Cortex of kidney (tissue), 1 donor: ENCODE measurements around the gene NUDCD3.

Experiments used
- DNase-seq: peaks from one replicate; lab custom pipeline; 2025; lab: John Stamatoyannopoulos, UW

NUDCD3 gene

GRCh38 chr7:44382459-44383265 is 107.8 kb downstream of the NUDCD3 start:
- no peak for DNase-seq

GRCh38 chr7:44381494-44382220 is 108.8 kb downstream of the NUDCD3 start:
- DNase-seq: no peak

DNA sequence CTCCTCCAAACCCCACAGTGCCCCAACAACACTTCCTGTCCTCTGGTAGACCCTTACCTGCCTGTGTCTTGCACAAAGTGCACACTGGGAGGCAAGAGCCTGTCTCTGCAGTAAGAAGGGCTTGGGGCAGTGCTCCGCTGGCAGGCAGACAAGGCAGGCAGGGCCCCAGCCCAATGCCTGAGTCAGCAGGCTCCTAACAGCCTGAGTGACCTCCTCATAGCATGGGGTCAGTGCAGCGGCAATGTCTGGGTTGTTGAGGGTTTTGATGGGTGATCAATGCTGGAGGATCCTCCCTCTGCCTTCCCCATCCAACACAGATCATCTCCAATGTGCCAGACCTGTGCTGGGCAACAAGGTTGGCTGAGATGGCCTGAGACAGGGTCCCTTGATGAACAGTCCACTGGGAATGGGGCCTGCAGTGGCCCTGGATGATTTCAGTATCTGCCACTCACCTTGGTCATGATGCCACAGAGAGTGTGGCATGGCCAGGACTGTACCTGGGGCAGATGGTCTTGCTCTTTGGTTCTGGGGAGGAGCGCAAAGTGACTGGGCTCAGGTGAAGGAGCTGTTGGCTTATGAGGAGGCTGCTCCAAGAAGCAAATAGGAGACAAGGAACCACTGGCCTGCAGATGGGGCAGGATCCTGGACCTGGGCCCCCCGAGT is 109.5 kb downstream of the NUDCD3 start:
- DNase-seq: no peak

GRCh38 chr7:44380189-44380830 is 110.1 kb downstream of the NUDCD3 start:
- no peak for DNase-seq

DNA sequence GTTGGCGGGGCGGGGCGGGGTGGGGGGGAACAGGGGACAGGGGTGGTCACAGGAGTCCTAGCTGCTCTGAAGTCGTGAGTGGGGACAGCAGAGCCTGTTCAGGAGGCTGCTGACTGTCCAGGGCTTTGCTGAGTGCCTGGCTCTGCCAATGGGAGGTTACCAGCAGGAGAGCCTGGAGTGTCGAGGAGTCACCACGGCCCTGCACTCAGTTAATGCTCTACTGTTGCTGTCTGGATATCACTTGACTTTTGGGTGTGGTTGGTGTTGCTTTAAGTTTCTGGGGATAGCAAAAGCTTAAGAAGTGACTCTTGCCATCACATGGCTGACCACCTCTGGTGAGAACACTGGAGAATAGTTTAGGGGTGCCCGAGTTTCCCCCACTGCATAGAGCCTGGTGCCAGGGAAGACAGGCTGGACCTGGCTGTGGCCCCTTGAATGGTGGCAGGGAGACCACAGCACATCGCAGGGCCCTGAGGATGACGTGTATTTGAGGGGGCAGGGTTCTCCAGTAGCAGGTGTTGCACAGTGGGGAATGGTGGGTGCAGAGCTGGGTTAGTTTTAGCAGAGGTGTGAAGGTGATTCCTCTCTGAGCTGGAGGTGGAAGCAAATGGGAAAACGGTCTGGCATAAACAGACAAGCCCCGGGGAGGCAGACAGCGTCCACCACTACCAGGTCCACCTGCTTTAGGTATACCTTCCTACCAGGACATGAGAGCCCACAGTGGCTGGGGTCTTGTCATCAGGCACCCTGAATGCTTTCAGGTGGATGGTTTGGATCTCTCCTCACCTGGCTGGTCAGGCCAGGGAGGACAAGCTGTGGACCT is 110.9 kb downstream of the NUDCD3 start:
- no peak for DNase-seq

DNA sequence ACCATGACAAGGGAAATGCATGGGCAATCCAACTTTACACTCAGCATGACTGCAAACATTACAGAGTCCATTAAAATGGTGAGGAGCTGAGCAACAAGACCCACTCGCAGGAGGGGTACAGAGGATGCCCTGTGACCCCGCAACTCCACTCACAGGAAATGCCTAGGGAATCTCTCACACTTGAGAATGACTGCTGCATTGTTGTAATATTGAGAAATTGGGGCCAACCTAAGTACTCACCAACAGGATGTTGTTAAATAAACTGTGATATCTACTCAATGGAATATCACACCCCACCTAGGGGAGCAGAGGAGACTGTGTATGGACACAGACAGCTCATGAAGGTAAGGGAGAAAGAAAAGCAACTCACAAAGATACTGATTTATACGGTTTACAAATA is 111.7 kb downstream of the NUDCD3 start:
- DNase-seq: no peak

DNA sequence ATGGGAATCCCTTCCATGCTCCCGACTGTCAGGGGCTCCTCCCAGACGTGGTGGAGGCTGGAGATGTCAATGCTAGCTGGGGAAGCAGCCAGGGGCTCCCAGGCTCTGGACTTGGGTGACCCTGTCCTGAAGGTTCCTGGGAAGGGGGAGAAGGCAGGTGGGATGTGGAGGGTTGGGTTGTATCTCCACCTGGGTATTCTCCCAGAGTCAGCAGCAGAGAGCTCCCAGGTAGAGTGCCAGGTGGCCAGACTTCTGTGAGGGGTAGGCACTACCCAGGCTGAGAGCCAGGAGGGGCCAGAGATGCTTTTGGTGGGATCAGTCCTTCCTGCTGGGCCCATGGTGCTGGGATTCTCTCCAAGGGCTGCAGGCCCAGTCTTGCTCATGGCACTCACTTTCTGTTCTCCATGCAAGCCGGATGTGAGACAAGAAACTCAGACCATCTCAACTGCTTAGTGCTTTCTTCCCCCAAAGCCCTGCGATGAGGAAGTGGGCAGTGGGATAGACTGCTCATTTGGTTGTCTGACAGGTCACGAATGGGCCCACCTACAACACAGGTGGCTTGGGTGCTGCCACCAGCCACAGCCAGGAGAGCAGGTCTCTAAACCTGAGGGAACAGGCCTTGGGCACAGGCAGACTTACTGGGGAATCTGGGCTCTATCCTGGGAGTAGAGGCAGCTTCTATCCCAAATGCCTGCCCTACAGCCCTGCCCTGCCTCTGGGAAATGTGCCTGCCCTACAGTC is 112.6 kb downstream of the NUDCD3 start:
- DNase-seq: no peak

DNA sequence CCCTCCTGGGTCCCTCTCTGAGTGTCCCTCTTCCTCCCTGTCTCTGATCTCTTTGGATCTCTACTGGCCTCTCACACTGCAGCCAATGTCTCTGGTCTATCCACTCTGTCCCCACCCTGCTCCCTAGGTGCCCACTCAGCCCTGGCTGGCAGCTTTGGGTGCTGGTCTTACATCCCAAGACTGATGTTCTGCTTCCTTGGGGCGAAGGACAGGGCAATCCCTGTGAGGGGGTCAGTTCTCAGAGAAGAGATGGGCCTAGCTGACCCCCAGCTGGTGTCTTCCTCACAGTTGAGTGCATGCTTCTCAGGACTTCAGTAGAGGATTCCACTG is 113.4 kb downstream of the NUDCD3 start:
- DNase-seq: no peak

GRCh38 chr7:44376429-44377133 is 113.9 kb downstream of the NUDCD3 start:
- DNase-seq: no peak

DNA sequence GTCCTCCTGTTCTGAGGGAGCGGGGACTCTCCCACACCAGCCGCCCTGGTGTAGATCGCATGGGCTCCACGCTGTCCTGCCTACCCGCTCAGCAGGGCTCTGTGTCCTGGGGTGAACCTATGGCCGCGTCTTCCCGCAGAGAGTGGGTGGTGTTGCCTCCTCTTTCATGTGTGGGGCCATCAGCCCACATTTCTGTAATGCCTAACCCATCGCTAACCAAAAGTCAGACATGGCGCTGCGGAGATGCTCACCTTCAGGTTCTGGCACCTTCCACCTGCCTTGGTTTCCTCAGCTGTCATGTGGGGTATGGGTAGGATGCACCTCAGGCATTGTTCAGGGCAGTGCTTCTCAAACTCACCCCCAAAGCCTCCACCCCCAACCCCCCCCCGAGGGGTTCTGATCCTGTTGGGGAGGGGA is 114.5 kb downstream of the NUDCD3 start:
- no peak for DNase-seq

DNA sequence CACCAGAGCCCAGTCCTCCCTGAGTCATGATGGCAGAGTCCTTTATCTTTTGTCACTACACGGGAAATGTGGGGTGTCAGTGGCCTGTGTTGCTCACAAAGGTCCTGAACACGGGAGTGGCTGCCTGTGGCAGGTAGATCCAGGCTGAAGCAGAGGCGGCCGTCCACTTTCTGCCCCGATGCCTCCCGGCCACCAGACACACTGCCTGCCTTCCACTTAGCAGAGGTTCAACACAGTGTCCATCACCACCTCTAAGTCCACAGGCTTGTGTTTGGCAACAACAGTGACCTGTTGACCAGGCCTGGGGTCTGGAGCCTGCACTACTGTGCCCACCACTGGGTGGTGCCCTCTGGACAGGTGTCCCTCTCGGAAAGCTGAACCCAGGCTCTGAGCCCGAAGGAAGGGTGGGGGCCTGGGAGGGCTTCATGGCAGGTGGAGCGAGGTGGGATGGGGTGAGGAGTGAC is 115.2 kb downstream of the NUDCD3 start:
- no peak for DNase-seq

DNA sequence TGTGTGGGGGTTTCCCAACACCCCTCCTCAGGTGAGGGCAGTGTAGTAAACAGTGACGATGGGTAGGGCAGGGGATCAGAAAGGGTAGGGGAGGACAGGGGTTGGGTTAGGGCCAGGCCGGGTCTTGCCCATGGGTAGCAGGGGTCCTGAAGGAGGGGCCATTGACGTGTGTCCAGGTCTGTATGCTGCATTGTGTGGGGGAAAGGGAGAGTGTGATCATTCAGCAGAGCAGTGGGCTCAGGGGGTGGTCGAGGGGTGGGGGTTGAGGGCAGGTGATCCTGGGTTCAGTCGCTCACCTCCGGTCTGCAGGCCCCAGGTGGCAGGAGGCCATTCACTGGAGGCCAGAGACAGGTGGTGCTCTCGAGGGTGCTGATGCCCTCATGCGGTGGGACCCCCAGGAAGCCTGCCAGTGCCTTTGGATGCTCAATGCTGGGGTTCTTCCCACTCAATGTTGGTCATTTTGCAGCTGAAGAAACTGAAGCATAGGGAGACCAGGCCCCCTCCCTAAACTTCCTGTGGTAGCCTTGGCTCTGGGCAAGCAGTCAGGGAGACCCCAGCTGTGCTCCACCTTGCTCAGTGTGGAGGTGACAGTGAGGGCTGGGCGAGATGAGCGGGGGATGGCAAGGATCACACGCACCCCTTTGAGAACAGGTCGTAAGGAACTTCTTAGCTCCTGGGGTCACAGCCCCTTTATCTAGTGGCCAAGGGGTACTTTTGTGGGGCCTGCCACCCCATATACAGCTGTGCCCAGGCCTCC is 116.3 kb downstream of the NUDCD3 start:
- no peak for DNase-seq

- DNase-seq: no peak
Observed at GRCh38 chr7:44373418-44373740, 117.1 kb downstream of the NUDCD3 start.

GRCh38 chr7:44372560-44373417 is 117.7 kb downstream of the NUDCD3 start:
- DNase-seq: no peak

DNA sequence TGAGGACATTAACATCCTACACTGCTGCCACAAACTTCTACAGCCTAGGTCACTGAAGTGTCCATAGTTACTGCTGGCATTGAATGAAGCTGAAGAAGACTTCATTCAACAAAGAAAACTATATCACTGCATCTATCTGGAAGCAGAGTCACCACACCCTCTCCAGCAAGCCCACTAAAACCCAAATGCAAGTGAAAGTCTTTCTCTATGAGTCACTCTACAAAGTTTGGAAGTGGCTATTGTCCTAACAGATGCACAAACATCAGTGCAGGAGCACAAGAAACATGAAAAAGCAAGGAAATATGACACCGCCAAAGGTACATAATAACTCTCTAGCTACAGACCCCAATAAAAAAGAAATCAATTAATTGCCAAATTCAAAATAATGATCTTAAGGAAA is 121.6 kb downstream of the NUDCD3 start:
- no peak for DNase-seq

DNA sequence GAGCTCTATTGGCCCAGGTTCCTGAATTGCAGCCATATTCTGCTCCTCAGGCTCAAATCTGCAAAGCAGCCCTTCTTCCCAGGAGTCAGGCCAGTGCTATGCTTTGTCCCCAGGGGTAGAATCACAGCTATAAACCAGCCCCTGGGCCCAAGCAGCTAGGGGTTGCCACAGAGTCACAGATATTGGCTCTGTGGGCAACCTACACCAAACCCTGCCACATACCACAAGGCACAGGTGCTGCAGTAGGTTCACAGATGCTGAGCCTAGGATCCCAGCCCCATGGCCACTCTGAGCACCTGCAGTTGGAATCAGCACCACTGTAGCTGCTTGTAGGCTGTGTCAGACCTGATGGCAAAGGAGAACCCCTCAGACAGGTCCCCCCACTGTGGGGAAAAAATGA is 122.0 kb downstream of the NUDCD3 start:
- DNase-seq: no peak

DNA sequence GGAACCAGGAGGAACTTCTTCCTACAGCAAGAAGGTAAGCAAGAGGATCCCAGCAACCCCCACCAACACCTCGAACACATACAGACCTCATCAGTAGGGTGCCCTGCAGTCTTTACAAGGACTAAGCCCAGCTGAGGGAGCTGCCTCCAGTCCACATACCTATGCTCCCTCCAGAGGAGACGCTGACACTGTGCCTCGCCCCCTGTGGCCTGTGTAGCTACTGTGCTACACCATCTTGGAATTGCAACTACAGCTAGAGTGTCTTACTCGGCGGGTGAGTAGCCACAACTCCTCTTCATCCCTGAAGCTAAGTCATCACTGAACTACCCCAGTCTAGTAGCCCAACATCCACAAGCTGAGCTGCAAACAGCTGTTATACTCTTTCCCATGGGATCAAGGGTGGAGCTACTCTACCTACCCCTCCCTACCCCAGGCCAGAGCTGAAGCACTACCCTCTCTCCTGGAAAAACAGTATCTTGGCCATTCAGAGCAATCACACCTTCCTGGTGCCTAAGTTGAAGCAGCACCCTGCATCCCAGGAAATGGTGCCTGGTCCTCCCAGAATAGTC is 122.9 kb downstream of the NUDCD3 start:
- no peak for DNase-seq

GRCh38 chr7:44366986-44367385 is 123.5 kb downstream of the NUDCD3 start:
- DNase-seq: no peak
